RWPE1 (cell line): ENCODE measurements around the gene PDGFA.

Experiments
- CTCF ChIA-PET: fragments of 350-600 bp; sonication (Branson Sonifier 250); formaldehyde crosslinking; extraction: SDS; loops from one replicate; lab custom pipeline; 2021; lab: Yijun Ruan, JAX
- POLR2A ChIA-PET: fragments of 400-600 bp; formaldehyde crosslinking; extraction: SDS; loops from one replicate; lab custom pipeline; 2020; ENCODE audit warnings: antibody characterized with exemption; ENCODE audit not compliant: low non-redundant PET; lab: Yijun Ruan, JAX
- DNase-seq: peaks from one replicate; pipeline ENCODE4 v3.0.0; 2012; ENCODE audit warnings: low spot score
- H3K27ac ChIP-seq: fragments of 450-650 bp; 2 replicates; pipeline ENCODE4 v1.5.1; 2017
- TF ChIP-seq, protein P1 (sequence below): fragments of 450-650 bp; conservative IDR thresholded peaks from 2 replicates; pipeline ENCODE4 v1.5.1; 2017; ENCODE audit warnings: low read depth, mild to moderate bottlenecking

The PDGFA gene

DNA sequence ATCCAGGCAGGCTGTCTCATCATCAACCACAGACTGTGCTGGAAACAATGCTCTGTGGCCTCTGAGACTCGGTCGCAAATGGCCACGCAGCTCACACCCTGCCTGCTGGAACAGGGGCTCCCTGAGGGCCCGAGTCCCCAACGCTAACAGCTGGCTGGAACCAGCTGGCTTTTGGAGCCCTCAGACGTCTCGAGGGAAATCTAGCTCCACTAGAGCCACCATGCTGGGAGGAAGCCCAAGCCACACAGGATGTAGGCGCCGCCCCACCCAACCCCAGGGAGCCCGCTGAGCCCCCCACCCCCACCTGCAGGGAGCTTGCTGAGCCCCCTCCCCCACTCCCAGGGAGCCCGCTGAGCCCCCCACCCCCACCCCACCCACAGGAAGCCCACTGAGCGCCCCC is 21.4 kb upstream of the PDGFA start:
- ChIA-PET CTCF (no interaction called here), POLR2A (no interaction called here)
- H3K27ac ChIP-seq = peak overlapping the region; percentile 100
- no peak for DNase-seq
- TF ChIP-seq, protein P1, sequence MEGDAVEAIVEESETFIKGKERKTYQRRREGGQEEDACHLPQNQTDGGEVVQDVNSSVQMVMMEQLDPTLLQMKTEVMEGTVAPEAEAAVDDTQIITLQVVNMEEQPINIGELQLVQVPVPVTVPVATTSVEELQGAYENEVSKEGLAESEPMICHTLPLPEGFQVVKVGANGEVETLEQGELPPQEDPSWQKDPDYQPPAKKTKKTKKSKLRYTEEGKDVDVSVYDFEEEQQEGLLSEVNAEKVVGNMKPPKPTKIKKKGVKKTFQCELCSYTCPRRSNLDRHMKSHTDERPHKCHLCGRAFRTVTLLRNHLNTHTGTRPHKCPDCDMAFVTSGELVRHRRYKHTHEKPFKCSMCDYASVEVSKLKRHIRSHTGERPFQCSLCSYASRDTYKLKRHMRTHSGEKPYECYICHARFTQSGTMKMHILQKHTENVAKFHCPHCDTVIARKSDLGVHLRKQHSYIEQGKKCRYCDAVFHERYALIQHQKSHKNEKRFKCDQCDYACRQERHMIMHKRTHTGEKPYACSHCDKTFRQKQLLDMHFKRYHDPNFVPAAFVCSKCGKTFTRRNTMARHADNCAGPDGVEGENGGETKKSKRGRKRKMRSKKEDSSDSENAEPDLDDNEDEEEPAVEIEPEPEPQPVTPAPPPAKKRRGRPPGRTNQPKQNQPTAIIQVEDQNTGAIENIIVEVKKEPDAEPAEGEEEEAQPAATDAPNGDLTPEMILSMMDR = no peak

DNA sequence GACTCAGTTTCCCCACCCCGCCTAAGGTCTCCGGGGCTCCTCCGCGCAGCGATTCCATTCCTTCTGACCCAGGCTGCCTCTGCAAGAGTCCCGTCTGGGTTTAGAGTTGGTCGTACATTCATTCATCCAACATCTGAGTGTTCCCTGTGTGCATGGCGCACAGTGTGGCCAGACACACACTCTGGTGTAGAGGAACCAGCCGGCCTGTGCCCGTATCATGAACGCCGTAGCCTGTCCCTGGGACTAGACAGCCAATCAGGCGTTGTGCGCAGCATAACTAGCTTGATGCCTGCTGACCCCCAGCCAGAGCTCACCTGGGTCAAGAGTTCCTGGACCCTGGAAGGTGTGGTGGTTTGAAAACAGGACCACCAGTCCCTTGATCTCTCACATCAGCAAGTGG is 20.9 kb upstream of the PDGFA start:
- DNase-seq = no peak
- POLR2A ChIA-PET = no interaction called here
- peak overlapping the region; percentile 100 for H3K27ac ChIP-seq
- TF ChIP-seq, protein P1 = no peak
- CTCF ChIA-PET = no interaction called here

DNA sequence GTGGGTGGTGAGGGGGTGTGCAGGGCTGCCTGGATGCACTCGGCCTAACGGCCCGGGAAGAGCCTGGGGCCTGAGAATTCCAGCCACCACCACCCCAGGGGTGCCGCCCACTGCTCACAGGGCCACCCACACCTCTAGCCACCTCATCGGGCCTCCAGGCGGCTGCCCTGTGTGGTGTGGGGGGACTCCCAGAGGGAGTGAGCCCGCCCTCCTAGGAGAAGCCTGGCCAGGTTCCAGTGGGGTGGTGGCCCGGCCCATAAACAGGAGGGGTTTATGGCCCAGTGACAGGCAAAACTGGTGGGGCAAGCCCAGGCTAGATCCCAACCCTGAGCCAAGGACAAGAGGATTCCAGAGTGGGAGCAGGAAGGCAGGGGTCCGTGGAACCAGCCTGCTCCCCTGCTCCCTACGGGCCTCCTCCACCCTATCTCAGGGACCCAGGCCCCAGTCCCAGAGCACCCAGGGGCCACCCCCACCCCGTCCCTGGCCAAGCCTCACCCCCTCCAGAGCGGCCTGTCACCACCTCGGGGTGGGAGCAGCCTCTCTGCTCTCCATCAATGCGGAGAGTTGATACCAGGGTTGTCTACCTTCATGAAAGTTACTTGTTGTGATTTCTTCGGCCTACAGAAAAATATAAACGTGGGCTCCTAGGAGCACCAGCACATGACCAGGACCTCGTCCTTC is 20.2 kb upstream of the PDGFA start:
- H3K27ac ChIP-seq = peak overlapping the region; percentile 100
- TF ChIP-seq, protein P1 = no peak
- peak; percentile 99 for DNase-seq
- ChIA-PET POLR2A (interaction anchor here (0.6 kb wide), 1 partner anchor 16 kb away, joined by 3 read pairs; no protein-coding TSS in a partner anchor), CTCF (no interaction called here)

DNA sequence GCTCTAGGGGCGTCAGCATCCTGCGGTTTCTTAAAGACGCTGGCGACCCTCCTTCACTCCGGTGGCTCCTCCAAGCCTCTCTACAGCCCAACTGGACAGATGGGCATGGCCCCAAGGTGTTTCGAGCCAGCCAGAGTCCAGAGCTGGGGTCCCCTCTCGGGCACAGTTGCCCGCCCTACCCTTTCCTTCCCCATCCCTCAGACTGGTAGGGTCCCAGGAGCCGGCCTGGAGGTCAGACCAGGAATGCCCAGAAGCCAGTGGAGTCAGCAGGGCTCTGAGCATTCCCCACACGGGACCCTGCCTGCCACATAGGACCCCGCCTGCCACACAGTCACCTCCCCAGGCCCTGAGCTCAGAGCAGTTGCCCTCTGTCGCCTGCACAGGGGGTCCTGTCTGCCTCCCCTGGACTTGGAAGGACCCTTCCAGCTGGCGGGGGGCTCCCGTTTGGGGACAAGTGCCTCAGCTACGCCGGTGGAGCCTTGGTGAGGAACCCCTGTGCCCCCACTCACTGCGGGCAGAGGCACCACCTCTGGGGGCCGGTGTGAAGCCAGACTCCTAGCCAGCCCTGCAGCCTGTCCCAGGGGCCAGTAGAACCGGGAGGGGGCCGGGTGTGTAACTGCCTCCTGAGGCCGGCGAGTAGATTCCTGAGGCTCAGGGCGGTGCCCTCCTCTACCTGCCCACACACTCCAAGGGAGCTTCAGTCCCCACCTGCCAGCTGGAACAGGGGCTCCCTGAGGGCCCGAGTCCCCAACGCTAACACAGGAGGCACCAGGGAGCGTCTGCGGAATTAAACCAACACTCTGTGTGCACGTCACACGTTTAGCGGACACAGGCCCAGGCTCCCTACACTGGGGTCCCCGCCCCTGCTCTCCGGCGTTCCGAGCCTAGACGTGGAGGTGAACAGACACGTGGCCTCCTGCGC is 19.4 kb upstream of the PDGFA start:
- DNase-seq = peak; percentile 77
- TF ChIP-seq, protein P1 = no peak
- H3K27ac ChIP-seq = peak overlapping the region; percentile 100
- ChIA-PET CTCF (interaction anchor here (0.6 to 0.9 kb wide), 2 partner anchors 11 to 18 kb away, joined by 3 to 5 read pairs; no protein-coding TSS in a partner anchor), POLR2A (interaction anchor here (0.6 to 1.7 kb wide), 4 partner anchors 15 to 294 kb away, joined by 3 to 5 read pairs (median 3); partner anchors contain the start of gene PDGFA)

DNA sequence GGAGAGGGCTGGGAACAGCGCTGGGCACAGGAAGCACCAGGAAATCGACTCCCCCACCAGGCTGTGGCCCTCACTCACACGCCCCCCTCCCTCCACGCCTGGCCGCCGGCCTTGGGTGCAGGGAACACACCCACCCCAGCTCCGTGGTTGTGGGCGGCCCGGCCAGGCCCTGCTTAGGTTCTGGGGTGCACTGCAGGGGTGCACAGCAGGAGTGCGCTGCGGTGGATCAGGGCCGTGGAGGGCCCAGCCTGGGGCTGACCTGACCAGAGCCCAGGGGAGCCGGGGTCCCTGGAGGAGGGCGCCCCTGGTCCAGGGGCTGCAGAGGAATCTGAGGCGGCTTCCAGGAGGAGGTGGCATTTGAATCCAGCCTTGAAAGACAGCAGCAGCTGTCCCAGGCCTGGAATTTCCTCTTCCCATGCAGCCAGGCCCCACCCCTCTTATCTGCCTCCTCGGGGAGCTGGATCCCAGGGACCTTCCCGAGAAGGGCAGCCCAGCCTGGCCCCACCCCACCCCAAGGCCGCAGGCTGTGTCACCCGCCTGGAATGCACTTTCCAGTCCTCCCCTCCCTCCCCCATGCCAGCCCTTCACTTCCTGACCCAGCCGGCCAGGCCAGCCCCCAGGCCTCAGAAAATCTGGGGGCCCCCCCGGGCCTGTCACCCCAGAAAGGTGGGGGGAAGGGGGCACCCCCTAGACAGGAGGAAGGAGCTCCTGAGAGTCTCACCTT is 18.4 kb upstream of the PDGFA start:
- TF ChIP-seq, protein P1 = no peak
- DNase-seq = peak; percentile 98
- POLR2A ChIA-PET = interaction anchor here (0.5 to 1.7 kb wide), 3 partner anchors 18 to 295 kb away, joined by 3 to 5 read pairs (median 5); partner anchors contain the start of gene PDGFA
- CTCF ChIA-PET = interaction anchor here (0.6 kb wide), 1 partner anchor 10 kb away, joined by 3 read pairs; no protein-coding TSS in a partner anchor
- H3K27ac ChIP-seq = peak overlapping the region; percentile 100
